CD4-positive, alpha-beta T cell treated with Interleukin-17A for 1 hour (primary cell): ENCODE measurements around the gene SKIL.

ENCODE experiments used
- DNase-seq: peaks from one replicate; pipeline ENCODE4 v3.0.0-alpha.2; 2020

Gene SKIL

DNA sequence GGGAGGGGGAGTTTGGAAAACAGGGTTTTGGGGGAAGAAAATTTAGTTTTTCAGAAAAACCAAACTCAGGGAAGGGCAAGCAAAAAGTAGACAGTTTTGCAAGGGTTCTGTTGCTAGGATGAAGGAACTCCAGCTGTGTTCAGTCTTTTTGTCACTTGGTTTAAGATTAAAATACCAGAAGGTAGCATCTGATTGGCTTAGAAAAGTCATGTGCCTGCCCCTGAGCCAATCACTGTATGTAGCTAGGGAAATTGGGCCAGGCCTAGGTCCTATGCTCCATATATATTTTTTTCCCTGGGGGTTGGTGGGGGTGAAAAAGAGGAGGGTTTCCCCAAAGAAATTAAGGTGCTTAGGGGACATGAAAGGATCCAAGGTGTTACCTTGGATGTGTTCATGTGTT lies 85.4 kb downstream of the SKIL start:
- DNase-seq: no peak

DNA sequence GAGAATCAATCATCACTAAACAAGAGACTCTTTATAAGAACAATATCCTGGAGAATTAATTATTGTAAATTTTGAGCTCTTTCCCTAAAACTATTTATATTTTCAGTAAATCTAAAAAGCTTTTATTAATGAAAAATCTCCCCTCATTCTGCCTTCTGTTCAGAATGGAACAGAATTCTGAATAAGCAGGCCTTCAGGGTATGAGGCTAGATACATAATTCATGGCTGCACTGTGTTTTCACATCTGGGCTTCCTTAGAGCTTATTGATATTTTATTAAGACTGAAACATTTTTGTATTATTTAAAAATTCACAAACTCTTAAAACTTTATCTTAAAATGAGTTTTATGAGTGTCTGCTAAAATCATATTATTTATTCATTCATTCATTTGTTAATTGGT lies 85.9 kb downstream of the SKIL start:
- no peak for DNase-seq
